SU-DHL-6 (cell line): Measurements from ENCODE around the gene PDE4D.

ENCODE experiments used
- EZH2phosphoT487 ChIP-seq: fragments of 200-600 bp; sonication (generic), shearing (Covaris generic); conservative IDR thresholded peaks from 2 replicates; pipeline ENCODE4 v1.6.1; 2018; ENCODE audit warnings: mild to moderate bottlenecking, antibody characterized with exemption, low read length, moderate library complexity, mixed read lengths
- TF ChIP-seq, protein P1 (sequence below): fragments of 200-600 bp; sonication (generic); IDR thresholded peaks from one replicate; pipeline ENCODE4 v1.5.1; 2017; ENCODE audit warnings: antibody characterized with exemption, mild to moderate bottlenecking, low read length, moderate library complexity; ENCODE audit not compliant: insufficient read depth, poor library complexity, severe bottlenecking

DNA sequence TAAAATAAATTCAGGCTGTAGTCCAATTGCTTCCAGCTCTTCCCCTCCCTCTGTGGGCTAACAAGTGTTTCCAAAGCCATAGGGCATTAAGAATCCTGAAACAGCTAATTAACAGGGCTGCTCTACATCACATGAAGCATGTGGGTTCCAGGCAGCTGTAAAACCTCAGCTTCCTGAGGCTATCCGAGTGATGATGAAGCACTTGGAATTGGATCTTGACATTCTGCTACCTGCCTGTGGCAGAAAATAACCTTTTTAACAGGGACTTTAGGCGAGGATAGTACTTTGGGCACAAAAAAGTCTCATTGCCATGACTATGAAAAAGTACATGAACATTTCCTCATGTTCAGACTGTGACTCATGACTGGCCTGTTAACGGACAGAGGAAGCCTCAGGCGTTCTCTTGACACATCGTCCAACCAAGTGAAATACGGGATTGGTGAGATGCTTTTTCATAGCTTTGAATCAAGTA is 107.2 kb downstream of the PDE4D start:
- TF ChIP-seq, protein P1, sequence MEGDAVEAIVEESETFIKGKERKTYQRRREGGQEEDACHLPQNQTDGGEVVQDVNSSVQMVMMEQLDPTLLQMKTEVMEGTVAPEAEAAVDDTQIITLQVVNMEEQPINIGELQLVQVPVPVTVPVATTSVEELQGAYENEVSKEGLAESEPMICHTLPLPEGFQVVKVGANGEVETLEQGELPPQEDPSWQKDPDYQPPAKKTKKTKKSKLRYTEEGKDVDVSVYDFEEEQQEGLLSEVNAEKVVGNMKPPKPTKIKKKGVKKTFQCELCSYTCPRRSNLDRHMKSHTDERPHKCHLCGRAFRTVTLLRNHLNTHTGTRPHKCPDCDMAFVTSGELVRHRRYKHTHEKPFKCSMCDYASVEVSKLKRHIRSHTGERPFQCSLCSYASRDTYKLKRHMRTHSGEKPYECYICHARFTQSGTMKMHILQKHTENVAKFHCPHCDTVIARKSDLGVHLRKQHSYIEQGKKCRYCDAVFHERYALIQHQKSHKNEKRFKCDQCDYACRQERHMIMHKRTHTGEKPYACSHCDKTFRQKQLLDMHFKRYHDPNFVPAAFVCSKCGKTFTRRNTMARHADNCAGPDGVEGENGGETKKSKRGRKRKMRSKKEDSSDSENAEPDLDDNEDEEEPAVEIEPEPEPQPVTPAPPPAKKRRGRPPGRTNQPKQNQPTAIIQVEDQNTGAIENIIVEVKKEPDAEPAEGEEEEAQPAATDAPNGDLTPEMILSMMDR = no peak
- TF ChIP-seq EZH2phosphoT487 = no peak
